ENCODE results near the gene LINC01488.

- TF ChIP-seq EP300 (IDR thresholded peaks at IDR 0.05) (no peak), CTCF (IDR thresholded peaks at IDR 0.05) (no peak)
Observed at GRCh38 chr11:69536406-69536805, 54.9 kb downstream of the LINC01488 start.

Data from ovary (tissue), 3 donors.